ENCODE results near the gene CEP95. TPM values are rescaled to one million over a fixed set of nuclear protein-coding genes. Genes with fewer than 3 reads are reported as not detected.
A peak's percentile ranks its signal among the peaks of the same experiment; 100 is the strongest.

Gene CEP95
- total and polyA plus RNA-seq, 2 of the 13 experiments (the other 11 are each of a cell fraction or from before 2014, with no cell fraction given) = 65.9 to 68.8 TPM

GRCh38 chr17:64505340-64506200 is 1.2 kb upstream of the CEP95 start (continued):
- TF ChIP-seq, protein P1, sequence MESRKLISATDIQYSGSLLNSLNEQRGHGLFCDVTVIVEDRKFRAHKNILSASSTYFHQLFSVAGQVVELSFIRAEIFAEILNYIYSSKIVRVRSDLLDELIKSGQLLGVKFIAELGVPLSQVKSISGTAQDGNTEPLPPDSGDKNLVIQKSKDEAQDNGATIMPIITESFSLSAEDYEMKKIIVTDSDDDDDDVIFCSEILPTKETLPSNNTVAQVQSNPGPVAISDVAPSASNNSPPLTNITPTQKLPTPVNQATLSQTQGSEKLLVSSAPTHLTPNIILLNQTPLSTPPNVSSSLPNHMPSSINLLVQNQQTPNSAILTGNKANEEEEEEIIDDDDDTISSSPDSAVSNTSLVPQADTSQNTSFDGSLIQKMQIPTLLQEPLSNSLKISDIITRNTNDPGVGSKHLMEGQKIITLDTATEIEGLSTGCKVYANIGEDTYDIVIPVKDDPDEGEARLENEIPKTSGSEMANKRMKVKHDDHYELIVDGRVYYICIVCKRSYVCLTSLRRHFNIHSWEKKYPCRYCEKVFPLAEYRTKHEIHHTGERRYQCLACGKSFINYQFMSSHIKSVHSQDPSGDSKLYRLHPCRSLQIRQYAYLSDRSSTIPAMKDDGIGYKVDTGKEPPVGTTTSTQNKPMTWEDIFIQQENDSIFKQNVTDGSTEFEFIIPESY (CRISPR knock-in tag; IDR thresholded peaks at IDR 0.05) = no peak
- TF ChIP-seq SETDB1 (CRISPR knock-in tag; IDR thresholded peaks at IDR 0.05; ENCODE audit: borderline replicate concordance) (no peak; the same call in 1 of the 2 replicates), CEBPG (CRISPR knock-in tag; IDR thresholded peaks at IDR 0.05) (0 out of 2 replicates have a peak, but pooled peaks have one; percentile 2), ZBTB20 (CRISPR knock-in tag; IDR thresholded peaks at IDR 0.05; ENCODE audit: borderline replicate concordance, low read depth) (peak; percentile 22; the same call in 1 of the 2 replicates), CREB1 (IDR thresholded peaks at IDR 0.05) (no peak), CREB1 (CRISPR knock-in tag; IDR thresholded peaks at IDR 0.05) (peak; percentile 56; the same call in 1 of the 2 replicates), HDAC2 (CRISPR knock-in tag; IDR thresholded peaks at IDR 0.05) (no peak), MZF1 (CRISPR knock-in tag; IDR thresholded peaks at IDR 0.05; ENCODE audit: borderline replicate concordance) (no peak), ELF1 (CRISPR knock-in tag; IDR thresholded peaks at IDR 0.05) (peak; percentile 33; the same call in 1 of the 2 replicates), ZNF530 (CRISPR knock-in tag; IDR thresholded peaks at IDR 0.05; ENCODE audit: low read depth) (peak; percentile 75; the same call in 1 of the 2 replicates), ZNF234 (CRISPR knock-in tag; conservative IDR thresholded peaks at IDR 0.05) (peak; percentile 23; the same call in 1 of the 2 replicates), TBX2 (CRISPR knock-in tag; IDR thresholded peaks at IDR 0.05; ENCODE audit: borderline replicate concordance) (peak; percentile 35; the same call in 1 of the 2 replicates), NKX3-1 (CRISPR knock-in tag; IDR thresholded peaks at IDR 0.05) (no peak), KDM4B (CRISPR knock-in tag; IDR thresholded peaks at IDR 0.05) (0 out of 2 replicates have a peak, but pooled peaks have one; percentile 67), THAP9 (CRISPR knock-in tag; IDR thresholded peaks at IDR 0.05; ENCODE audit: borderline replicate concordance) (0 out of 2 replicates have a peak, but pooled peaks have one; percentile 60)
- TF ChIP-seq, protein P2, sequence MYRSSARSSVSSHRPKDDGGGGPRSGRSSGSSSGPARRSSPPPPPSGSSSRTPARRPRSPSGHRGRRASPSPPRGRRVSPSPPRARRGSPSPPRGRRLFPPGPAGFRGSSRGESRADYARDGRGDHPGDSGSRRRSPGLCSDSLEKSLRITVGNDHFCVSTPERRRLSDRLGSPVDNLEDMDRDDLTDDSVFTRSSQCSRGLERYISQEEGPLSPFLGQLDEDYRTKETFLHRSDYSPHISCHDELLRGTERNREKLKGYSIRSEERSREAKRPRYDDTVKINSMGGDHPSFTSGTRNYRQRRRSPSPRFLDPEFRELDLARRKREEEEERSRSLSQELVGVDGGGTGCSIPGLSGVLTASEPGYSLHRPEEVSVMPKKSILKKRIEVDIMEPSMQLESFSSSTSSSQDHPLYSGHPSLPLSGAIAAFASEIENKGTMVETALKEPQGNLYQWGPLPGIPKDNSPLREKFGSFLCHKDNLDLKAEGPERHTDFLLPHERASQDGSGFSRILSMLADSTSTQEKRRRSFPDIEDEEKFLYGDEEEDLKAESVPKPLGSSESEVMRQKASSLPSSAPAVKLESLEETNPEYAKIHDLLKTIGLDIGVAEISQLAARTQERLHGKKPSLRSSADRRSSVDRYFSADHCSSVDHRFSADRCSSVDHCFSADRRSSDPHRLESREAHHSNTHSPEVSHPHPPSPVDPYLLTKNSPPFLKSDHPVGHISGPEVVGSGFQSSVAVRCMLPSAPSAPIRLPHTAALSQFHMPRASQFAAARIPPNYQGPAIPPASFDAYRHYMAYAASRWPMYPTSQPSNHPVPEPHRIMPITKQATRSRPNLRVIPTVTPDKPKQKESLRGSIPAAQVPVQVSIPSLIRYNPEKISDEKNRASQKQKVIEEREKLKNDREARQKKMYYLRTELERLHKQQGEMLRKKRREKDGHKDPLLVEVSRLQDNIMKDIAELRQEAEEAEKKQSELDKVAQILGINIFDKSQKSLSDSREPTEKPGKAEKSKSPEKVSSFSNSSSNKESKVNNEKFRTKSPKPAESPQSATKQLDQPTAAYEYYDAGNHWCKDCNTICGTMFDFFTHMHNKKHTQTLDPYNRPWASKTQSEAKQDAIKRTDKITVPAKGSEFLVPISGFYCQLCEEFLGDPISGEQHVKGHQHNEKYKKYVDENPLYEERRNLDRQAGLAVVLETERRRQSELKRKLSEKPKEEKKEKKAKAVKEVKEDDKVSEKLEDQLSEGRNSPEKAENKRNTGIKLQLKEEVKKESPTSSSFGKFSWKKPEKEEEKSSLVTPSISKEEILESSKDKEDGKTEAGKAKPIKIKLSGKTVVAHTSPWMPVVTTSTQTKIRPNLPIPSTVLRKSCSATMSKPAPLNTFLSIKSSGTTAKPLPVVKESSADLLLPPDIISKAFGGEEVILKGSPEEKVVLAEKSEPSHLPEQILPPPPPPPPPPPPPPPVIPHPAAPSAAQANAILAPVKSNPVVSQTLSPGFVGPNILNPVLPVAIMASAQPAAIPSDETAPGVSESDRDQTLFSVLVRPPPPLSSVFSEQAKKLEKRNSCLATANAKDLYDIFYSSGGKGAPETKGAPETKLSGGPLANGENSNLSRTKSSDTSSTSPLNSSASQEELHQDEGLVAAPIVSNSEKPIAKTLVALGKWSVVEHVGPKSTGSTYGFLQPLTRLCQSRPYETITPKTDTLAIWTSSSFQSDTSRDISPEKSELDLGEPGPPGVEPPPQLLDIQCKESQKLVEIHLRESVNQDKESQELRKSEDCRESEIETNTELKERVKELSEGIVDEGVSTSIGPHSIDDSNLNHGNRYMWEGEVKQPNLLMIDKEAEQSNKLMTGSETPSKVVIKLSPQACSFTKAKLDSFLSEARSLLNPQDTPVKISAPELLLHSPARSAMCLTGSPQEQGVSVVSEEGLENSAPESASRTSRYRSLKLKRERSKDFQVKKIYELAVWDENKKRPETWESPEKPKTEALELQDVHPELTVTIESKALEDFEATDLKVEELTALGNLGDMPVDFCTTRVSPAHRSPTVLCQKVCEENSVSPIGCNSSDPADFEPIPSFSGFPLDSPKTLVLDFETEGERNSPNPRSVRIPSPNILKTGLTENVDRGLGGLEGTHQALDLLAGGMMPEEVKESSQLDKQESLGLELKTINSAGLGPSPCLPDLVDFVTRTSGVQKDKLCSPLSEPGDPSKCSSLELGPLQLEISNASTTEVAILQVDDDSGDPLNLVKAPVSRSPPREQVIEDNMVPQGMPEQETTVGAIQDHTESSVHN (CRISPR knock-in tag; IDR thresholded peaks at IDR 0.05) = no peak

Data from HepG2 (cell line).